ENCODE results near the gene PHYH. TPM values are rescaled to one million over a fixed set of nuclear protein-coding genes. Genes with fewer than 3 reads are reported as not detected.
A peak's percentile ranks its signal among the peaks of the same experiment; 100 is the strongest.
"Not testable (repeated sequence)": the region's sequence is repeated elsewhere in the genome, so short reads cannot be mapped to it uniquely, and the experiment has no call there.

PHYH gene
- total RNA-seq, 2 experiments from 2014 or later, result 14.4 to 16.6 TPM

DNA sequence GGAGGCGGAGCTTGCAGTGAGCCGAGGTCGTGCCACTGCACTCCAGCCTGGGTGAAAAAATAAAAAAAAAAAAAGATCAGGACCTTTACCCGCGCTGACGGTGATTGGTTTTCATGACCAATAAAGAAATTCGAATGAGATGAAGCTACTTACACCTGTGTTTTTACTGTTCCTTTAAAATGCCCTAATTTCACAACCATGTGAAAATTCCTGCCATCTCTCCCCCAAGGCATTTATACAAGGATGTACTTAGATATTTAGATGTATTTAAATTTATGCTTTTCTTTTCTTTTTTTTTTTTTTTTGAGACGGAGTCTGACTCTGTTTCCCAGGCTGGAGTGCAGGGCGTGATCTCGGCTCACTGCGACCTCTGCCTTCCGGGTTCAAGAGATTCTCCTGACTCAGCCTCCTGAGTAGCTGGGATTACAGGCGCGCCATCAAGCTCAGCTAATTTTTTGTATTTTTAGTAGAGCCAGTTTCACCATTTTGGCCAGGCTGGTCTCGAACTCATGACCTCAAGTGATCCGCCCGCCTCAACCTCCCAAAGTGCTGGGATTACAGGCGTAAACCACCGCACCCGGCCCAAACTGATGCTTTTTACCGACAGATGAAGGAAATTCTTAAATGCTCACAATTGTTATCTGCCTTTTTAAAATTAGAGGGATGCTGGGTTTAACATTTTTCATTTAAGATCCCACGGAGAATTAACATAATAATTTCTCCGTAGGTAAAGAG, 3.1 kb upstream of the PHYH start:
- Mint-ChIP-seq H3K36me3 (peaks cover 1% of the 10 kb centered on the region), H3K27me3 (no peaks in the 10 kb centered on the region), H3K4me1 (peaks cover 17% of the 10 kb centered on the region), H3K27ac (peak overlapping the region; percentile 98), H3K9me3 (peaks cover 2% of the 10 kb centered on the region), H3K4me3 (peak overlapping the region; percentile 87)
- DNase-seq, result no peak

DNA sequence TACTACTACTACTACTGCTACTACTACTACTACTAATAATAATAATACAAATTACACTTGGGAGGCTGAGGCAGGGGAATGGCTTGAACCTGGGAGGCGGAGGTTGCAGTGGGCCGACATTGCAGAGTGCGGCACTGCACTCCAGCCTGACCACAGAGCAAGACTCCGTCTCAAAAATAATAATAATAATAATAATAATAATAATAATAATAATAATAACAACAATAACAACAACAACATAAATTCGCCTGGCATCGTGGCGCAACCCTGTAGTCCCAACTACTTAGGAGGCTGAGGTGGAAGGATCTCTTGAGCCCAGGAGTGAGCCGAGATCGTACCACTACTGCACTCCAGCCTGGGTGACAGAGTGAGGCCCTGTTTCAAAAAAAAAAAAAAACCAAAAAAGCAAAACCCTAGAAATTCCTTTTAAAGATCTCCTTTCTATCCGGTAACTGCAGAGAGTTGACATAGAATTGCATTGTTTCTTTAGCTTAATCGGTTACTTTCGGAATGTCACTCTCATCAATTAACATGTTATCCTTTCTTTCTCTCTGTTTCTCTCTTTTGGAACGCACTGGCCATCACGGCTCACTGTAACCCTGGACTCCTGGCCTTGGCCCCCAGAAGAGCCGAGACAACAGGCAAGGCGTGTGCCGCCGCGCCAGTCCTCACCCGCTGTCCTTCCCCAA, 972 bp downstream of the PHYH start:
- peaks cover 2% of the 10 kb centered on the region for H3K9me3 Mint-ChIP-seq
- H3K4me3 Mint-ChIP-seq, result peak overlapping the region; percentile 82
- no peak for DNase-seq
- peak overlapping the region; percentile 17 for H3K27ac Mint-ChIP-seq
- peaks cover 1% of the 10 kb centered on the region for H3K36me3 Mint-ChIP-seq
- H3K4me1 Mint-ChIP-seq, result peaks cover 17% of the 10 kb centered on the region
- no peaks in the 10 kb centered on the region for H3K27me3 Mint-ChIP-seq

DNA sequence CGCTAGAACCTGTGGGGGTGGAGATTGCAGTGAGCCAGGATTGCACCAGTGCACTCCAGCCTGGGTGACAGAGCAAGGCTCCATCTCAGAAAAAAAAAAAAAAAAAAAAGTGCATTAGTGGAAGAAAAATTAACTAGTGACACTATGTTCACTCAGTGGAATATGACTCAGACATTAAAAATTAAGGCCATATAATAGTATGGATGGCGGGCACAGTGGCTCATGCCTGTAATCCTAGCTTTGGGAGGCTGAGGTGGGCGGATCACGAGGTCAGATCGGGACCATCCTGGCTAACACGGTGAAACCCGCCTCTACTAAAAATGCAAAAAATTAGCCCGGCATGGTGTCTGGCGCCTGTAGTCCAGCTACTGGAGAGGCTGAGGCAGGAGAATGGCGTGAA, 3.4 kb downstream of the PHYH start:
- DNase-seq, result no peak
- peaks cover 10% of the 10 kb centered on the region for H3K4me1 Mint-ChIP-seq
- no peak overlapping the region for H3K27ac Mint-ChIP-seq
- no peaks in the 10 kb centered on the region for H3K36me3 Mint-ChIP-seq
- H3K27me3 Mint-ChIP-seq, result no peaks in the 10 kb centered on the region
- H3K9me3 Mint-ChIP-seq, result no peaks in the 10 kb centered on the region
- H3K4me3 Mint-ChIP-seq, result no peak overlapping the region

DNA sequence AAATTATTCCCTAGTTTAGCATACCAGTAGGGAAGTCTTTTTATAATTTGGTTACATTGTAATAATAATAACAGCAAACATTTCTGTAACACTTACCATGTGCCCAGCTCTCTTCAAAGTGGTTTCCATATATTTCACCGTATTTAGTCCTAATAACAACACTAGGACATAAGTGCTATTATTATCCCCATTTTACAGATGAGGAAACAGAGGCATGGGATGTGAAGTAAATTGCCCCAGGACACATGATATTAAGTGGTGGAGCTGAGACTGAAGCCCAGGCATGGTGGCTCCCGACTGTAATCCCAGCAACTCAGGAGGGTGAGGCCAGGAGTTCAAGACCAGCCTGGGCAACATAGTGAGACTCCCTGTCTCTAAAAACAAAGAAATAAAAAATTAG, 5.1 kb downstream of the PHYH start:
- H3K9me3 Mint-ChIP-seq, result no peaks in the 10 kb centered on the region

DNA sequence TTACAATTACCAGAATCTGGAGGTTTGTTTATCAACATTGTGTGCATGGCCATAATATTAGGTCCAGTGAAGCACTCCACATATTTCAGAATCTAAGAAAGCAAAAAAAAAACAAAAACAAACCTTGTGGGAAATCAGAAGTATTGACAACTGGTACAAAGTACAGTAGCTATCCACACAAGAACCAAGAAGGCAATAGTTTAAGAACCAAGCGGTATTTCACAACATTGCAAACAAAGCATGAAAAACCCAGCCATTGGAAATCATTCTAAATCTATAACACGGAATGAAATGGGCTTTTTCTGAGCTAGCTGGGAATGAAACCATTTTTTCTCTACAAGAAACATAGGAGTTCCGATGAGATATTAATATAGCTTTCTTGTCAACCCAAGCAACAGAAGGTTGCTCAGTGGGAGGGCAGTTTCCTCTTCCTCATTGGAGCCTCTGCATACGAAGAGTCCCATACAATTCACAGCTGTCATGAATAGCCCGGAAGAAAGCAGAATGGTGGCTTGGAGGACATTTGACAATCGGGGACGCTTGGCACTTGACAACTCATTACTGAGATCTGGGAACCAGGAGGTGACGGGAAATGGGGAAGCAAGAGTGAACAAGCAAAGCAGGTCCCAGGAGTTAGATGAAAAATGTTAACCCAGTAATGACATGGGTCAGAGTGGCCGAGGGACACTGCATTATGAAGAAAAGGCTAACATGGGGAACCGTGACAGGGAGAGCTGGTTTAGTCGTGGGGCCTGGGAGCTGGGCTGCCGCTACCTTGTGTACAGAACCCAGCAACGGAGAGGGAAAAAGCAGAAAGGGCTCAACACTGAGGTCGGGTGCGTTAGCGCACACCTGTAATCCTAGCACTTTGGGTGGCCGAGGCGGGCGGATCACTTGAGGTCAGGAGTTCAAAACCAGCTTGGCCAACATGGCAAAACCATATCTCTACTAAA, 7.8 kb downstream of the PHYH start:
- Mint-ChIP-seq H3K4me3 (no peak overlapping the region), H3K27me3 (no peaks in the 10 kb centered on the region), H3K36me3 (peaks cover 2% of the 10 kb centered on the region), H3K9me3 (no peaks in the 10 kb centered on the region), H3K4me1 (no peaks in the 10 kb centered on the region), H3K27ac (no peak overlapping the region)
- DNase-seq, result no peak

More for the DNA sequence above, 5.1 kb downstream of the PHYH start:
- H3K27ac Mint-ChIP-seq, result no peak overlapping the region
- H3K36me3 Mint-ChIP-seq, result no peaks in the 10 kb centered on the region
- H3K4me3 Mint-ChIP-seq, result no peak overlapping the region
- no peaks in the 10 kb centered on the region for H3K27me3 Mint-ChIP-seq
- peaks cover 5% of the 10 kb centered on the region for H3K4me1 Mint-ChIP-seq
- no peak for DNase-seq

DNA sequence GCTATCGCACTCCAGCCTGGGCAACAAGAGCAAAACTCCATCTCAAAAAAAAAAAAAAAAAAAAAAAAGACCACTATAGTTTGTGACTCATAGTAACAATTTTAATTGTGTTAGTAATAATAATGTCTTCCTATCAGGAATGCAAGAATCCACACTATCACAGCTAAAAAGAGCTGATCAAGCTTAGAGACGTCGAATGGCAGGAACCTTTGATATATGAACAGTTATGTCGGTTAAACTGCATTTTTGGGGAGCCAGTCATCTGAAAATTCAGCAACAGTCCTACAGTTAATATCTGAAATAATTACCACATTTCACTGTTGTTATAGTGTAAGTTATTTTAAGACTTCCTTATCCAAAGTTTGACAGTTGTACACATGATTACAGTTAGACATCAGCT, 8.8 kb downstream of the PHYH start:
- no peak for DNase-seq
- Mint-ChIP-seq H3K9me3 (no peaks in the 10 kb centered on the region), H3K4me3 (no peak overlapping the region), H3K27ac (no peak overlapping the region), H3K36me3 (peaks cover 2% of the 10 kb centered on the region), H3K4me1 (no peaks in the 10 kb centered on the region), H3K27me3 (no peaks in the 10 kb centered on the region)

DNA sequence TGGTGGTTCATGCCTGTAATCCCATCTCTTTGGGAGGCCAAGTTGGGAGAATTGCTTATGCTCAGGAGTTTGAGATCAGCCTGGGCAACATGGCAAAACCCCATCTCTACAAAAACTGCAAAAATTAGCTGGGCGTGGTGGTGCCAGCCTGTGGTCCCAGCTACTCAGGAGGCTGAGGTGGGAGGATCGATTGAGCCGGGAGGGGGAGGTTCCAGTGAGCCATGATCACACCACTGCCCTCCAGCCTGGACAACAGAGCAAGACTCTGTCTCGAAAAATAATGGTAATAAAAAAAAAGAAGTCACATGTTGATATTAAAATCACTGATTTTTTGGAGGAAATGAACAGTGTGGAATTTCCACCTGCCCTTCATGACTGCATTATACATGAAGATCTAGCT, 15.8 kb downstream of the PHYH start:
- Mint-ChIP-seq H3K4me3 (no peak overlapping the region), H3K9me3 (no peaks in the 10 kb centered on the region), H3K27me3 (no peaks in the 10 kb centered on the region), H3K4me1 (peaks cover 2% of the 10 kb centered on the region), H3K36me3 (peaks cover 2% of the 10 kb centered on the region), H3K27ac (no peak overlapping the region)
- no peak for DNase-seq

DNA sequence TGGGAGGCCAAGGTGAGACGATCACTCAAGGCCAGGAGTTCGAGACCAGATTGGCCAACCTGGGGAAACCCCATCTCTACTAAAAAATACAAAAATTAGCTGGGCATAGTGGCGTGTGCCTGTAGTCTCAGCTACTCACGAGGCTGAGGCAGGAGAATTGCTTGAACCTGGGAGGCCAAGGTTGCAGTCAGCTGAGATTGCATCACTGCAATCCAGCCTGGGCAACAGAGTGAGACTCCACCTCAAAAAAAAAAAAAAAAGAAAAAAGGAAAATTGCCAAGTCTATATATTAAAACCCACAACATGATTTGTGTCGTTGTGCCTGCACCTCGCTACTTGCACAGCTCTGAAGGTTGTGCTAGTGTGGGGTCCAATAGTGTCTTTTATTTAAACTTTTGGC, 17.5 kb downstream of the PHYH start:
- H3K36me3 Mint-ChIP-seq, H3K27ac Mint-ChIP-seq, H3K9me3 Mint-ChIP-seq, H3K4me3 Mint-ChIP-seq, H3K27me3 Mint-ChIP-seq, DNase-seq, H3K4me1 Mint-ChIP-seq: not testable (repeated sequence)

DNA sequence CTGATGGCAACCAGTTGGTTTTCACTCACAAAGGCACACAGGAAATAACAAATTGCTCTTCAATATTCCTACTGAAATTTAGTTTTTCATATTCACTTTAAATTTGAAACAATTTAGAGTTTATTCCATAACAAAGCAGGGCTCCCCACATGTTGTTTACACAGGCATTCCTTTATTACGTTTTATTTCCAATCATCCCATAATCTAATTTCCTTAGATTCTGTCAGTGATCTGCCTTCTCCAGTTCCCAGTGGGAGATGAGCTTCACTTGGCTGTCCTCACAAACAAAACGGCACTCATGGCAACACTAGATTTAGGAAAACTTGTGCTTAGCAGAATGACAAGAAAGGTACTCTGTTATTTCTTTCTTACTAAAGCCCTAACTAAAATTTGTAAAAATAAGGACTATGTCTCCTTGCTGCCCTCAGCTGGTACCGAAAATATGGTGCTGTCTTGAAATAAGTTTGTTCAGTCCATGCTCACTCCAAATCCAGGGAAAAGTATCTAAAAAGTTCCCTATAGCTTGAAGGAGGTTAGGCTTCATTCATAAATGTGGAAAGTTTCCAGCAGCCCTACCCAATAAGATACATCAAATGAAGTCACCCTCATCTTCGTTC, 23.0 kb downstream of the PHYH start:
- no peak overlapping the region for H3K4me3 Mint-ChIP-seq
- H3K36me3 Mint-ChIP-seq, result no peaks in the 10 kb centered on the region
- no peak for DNase-seq
- no peaks in the 10 kb centered on the region for H3K27me3 Mint-ChIP-seq
- no peaks in the 10 kb centered on the region for H3K9me3 Mint-ChIP-seq
- H3K4me1 Mint-ChIP-seq, result no peaks in the 10 kb centered on the region
- no peak overlapping the region for H3K27ac Mint-ChIP-seq

DNA sequence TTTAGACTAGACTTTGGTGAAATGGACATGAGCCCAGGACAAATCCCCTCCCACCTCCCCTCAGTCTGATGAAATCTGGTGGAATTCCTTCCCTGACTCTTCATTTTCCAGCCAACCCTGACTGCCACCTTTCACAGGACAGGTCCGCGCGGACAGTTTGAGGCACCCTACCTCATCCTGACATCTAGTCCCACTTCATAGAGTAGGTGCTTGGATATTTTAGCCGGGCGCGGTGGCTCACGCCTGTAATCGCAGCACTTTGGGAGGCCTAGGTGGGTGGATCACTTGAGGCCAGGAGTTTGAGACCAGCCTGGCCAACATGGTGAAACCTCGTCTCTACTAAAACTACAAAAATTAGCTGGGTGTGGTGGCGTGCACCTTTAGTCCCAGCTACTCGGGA, 23.7 kb downstream of the PHYH start:
- not testable (repeated sequence) for H3K36me3 Mint-ChIP-seq, H3K27ac Mint-ChIP-seq, DNase-seq, H3K4me3 Mint-ChIP-seq, H3K4me1 Mint-ChIP-seq, H3K9me3 Mint-ChIP-seq, H3K27me3 Mint-ChIP-seq

DNA sequence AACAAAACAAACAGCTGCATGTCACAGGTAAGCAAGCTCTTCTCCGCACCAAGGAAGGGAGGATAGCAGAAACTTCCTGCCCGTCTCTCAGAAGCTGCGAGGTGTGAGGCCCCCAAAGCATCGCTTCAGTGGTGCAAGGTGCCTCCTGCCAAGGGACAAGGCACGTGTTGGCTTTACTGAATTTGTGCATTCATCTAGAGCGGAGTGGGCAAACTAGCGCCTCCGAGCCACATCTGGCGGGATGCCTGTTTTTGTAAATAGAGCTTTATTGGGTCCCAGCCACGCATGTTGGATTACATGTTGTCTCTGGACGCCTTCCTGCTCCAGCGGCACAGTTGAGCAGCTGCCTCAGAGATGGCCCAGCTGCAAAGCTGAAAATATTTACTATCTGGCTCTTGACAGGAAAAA, 27.7 kb downstream of the PHYH start:
- Mint-ChIP-seq H3K4me1 (no peaks in the 10 kb centered on the region), H3K4me3 (no peak overlapping the region), H3K9me3 (no peaks in the 10 kb centered on the region), H3K36me3 (no peaks in the 10 kb centered on the region), H3K27ac (no peak overlapping the region), H3K27me3 (no peaks in the 10 kb centered on the region)
- DNase-seq, result no peak

DNA sequence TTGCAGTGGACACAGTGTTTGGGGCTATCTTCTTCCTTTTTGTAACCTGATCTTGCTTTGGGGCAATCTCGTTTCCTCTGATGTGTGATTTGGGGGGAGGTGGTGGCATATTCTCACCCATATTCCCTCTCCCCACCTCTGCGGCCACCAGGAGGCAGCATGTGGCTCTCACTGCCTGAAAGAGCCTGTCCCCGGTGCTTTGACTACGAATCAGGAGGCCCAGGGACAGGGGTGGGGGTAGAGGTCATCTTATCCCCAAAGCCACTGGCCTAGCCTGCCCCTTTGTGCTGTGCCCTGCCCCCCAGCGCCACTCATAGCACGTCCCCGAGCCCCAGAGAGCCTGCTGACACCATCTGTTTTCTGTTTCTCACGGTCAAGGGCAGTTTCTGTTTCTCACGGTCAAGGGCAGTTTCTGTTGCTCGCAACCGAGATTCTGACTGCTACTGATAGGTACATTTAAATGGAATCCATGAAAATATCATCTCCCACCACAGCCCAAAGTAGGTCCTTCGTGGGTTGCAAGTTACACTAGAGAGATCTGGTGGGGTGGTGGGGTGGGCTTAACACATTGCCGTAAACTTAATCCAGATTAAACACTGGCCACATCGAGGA, 28.2 kb downstream of the PHYH start:
- H3K4me1 Mint-ChIP-seq, result no peaks in the 10 kb centered on the region
- peak; percentile 44 for DNase-seq
- H3K4me3 Mint-ChIP-seq, result no peak overlapping the region
- H3K36me3 Mint-ChIP-seq, result no peaks in the 10 kb centered on the region
- no peaks in the 10 kb centered on the region for H3K9me3 Mint-ChIP-seq
- H3K27ac Mint-ChIP-seq, result no peak overlapping the region
- no peaks in the 10 kb centered on the region for H3K27me3 Mint-ChIP-seq

DNA sequence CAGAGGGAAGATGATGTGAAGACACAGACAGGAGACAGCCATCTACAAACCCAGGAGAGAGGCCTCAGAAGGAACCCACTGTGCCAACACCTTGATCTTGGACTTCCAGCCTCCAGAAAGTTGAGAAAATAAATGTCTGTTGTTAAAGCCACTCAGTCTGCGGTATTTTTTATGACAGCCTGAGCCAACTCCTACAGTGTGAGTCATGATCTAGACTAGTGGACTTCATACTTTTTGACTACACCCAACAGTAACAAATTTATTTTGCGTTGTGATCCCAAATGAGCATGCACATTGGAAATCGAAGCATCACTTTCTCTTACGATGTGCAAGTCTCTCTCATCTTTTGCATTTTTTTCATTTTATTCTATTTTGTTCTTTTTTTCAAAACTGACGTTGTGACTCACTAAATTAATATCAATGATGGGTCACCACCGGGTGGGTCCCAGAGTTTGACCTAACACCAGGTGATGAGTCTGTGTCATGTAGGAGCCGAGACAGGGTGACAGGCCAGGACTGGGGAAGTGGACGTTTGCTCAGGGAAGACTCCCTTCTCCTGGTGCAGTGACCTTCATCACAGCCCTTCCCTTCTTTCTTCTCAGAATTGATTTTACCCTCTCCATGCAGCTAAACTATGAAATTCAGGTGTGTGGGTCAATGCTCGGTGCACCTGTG, 28.9 kb downstream of the PHYH start:
- H3K4me1 Mint-ChIP-seq, result no peaks in the 10 kb centered on the region
- H3K36me3 Mint-ChIP-seq, result no peaks in the 10 kb centered on the region
- no peaks in the 10 kb centered on the region for H3K9me3 Mint-ChIP-seq
- no peak overlapping the region for H3K27ac Mint-ChIP-seq
- no peak overlapping the region for H3K4me3 Mint-ChIP-seq
- H3K27me3 Mint-ChIP-seq, result no peaks in the 10 kb centered on the region
- DNase-seq, result no peak

DNA sequence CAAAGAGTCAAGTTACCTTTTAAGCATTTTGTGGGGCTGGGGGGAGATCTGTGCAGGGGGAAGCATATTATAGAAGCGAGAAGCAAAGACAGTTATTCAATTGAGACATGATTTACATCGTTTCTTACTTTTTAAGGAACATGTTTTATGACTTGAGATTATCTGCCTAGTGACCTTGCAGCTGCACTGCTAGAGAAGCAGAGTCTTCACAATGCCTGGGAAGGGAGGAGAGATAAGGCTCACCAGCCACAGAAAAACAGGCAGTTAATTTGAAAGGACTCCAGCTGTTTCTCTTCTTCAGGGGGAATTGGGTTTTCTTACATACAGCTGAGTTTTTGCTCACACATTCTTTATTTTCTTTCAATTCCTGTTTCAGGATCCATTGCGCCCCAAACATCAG, 31.0 kb downstream of the PHYH start:
- no peak for DNase-seq
- H3K27me3 Mint-ChIP-seq, result no peaks in the 10 kb centered on the region
- H3K36me3 Mint-ChIP-seq, result no peaks in the 10 kb centered on the region
- H3K4me1 Mint-ChIP-seq, result no peaks in the 10 kb centered on the region
- no peak overlapping the region for H3K4me3 Mint-ChIP-seq
- no peaks in the 10 kb centered on the region for H3K9me3 Mint-ChIP-seq
- no peak overlapping the region for H3K27ac Mint-ChIP-seq
